GDM1 (cell line): ENCODE measurements around the gene DLX1.
"Not testable (repeated sequence)": the region's sequence is repeated elsewhere in the genome, so short reads cannot be mapped to it uniquely, and the experiment has no call there.

Experiments
- DNase-seq: peaks from one replicate; lab custom pipeline; 2025; lab: John Stamatoyannopoulos, UW

Gene DLX1

DNA sequence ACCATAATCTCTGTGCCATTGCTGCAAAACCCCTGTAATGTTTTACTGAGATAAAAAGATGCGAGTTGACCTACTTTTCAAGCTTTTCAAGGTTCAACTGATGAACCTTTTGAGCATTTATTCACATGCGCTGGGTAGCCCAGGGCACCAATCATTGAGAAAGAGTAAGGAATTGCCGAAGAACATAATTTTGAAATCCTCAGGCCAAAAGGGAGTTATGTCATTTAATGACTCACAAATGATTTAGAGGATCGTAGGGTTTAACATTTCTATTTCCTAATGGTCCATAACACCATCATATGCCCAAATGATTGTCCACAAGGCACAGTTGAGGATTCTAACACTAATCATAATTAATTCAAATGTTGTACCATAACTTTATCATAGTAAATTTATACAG, 20.2 kb upstream of the DLX1 start:
- DNase-seq: no peak

DNA sequence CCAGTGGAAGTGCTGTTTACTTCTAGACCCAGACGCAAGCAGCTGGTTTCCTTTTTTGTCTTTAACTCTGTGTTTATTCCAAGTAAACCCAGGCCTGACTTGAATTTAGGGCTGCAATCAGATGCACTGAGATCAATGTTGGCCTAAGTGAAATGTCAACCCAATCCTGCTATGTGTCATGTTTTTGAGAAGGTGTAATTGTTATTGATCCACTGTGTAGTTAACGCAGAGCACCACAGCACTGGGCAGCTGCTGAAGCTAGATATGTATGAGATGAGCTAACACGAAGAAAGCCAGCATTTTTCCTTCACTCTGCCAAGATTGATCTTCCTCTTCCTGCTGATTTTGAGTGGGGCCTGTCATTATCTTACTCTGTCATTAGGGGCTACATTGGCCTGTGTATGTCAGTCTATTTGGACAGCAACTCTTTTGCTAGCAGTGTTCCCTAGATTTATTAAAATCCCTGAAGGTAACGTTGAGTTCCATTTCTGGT, 18.9 kb upstream of the DLX1 start:
- DNase-seq: no peak

DNA sequence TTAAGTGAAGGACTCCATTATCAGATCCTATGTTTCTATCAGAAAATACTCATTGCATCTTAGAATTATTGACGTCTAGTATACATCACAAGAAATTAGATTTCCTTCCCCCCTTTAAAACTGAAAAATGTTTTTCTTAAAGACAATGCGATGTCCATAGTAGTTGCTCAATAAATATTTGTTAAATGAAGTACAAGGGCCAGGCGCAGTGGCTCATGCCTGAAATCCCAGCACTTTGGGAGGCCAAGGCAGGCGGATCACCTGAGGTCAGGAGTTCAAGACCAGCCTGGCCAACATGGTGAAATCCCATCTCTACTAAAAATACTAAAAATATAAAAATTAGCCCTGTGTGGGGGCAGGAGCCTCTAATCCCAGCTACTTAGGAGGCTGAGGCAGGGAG, 17.4 kb upstream of the DLX1 start:
- not testable (repeated sequence) for DNase-seq

DNA sequence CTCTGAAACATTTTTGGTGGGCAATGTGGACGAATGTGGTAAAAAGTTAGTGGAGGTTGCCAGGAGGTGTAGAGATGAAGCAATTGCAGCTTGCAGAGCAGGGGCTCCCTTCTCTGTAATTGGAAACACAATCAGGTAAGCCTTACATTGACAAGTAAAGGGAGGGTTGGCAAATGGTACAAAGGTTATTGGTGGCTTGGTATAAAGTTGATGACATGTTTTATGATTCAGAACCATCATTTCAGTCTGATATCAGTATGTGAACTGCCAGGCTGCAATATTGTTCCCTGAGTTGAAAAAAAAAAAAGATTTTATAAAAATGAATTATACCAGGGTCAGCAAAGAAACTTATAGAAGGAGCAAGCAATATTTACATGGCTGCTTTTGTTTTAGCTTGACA, 14.4 kb upstream of the DLX1 start:
- DNase-seq: no peak

DNA sequence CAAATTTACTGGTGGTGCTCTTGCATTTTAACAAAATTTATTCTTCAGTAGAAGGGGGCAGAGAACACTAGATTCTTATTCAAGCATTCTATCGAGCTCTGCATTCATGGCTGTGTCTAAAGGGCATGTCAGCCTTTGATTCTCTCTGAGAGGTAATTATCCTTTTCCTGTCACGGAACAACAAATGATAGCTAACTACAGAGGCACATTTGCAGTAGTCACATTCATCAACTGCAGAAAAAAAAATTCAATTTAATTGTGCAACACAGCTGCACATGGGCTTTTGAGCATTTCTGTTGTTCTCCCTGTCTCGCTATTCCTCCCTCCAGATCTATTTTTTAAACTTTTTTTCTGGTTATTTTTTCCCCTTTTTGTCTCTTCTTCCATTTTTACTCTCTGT, 13.0 kb upstream of the DLX1 start:
- no peak for DNase-seq

DNA sequence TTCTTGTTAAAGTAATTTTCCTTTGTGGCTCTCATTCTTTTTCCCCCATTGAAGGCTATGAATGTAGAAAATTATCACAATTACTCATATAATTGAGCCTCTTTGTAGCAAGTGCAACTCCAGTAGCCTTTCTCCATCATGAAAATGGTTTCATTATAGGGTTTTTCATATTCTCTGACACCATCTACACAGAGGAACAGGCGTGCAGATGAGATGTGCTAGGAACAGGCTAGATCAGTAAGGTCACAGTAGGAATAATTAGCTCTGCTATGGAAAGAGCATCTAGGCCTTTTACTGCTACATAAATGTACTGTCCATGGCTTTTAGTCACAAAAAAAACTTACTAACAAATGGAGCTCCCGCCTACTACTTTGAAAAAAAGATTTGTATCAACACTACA, 12.6 kb upstream of the DLX1 start:
- DNase-seq: no peak

DNA sequence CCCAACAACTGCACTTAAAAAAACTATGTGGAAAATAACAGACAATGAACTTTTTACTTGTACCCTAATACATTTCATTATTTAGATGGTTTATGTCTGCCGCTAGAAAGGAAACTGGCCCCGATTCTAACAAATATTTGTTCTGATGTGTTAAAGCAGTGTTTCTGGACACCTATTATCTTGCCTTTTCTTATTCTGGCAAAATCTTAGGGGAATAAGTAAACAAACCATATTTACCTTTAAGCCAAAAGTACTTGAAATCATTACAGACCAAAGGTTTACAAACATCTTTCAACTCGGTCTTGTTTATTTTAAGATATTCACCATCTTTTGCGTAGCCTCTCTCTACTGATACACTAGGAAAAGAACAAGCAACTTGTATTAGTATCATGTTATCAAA, 11.8 kb upstream of the DLX1 start:
- DNase-seq: no peak

DNA sequence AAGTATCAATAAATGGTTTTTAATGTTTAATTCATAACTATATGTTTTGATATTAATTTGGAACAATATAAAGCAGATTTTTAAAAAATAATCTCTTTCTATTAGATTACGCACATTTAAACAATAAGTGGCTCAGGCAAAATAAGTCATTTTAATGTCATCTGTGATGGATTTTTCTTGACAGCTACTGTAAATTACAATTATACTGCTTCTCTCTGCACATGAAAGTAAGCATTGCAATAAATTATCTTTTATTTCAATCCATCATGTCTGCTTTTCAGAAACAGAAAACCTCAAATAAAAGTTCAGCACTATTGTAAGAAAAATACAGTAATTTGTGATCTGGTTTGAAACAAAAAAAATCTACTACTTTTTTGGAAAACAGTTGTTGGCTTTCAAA, 11.1 kb upstream of the DLX1 start:
- DNase-seq: no peak

DNA sequence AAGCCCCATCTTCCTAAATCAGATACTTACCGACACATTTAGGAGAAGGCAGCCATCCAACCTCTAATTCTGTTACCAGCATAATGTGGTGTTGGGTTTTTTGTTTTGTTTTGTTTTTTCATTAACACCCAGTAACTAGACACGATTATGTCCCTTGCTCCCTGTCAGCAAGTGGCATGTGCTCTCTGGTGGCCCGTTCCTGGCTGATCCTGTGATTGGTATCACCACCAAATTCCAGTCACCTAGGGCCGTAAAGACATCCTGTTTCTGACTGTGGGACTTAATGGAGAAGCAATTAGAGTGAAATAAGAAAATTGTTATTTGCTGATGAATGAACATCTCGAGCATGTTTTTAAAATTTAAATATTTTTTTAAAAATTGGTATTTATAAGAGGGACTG, 5.9 kb upstream of the DLX1 start:
- DNase-seq: no peak

DNA sequence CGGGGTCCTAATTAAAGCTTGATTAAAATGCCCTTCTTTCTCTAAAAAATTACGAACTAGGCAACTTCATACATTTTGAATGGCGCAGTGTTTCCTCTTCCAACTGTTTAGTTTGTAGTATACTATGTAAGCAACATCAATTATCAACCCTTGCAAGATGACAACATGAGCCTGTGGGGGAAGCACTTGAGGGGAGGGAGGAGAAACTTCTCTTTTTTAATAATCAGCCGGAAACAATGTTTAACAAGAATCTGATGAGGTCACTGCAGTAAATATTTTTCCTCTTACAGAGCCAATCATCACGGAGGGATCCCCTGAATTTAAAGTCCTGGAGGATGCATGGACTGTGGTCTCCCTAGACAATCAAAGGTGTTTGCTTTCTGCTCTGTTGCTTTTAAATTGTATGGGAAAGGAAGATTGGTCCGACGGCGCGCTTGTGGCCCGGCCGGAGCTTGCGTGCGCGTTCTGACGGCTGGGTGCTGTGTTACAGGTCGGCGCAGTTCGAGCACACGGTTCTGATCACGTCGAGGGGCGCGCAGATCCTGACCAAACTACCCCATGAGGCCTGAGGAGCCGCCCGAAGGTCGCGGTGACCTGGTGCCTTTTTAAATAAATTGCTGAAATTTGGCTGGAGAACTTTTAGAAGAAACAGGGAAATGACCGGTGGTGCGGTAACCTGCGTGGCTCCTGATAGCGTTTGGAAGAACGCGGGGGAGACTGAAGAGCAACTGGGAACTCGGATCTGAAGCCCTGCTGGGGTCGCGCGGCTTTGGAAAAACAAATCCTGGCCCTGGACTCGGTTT, 5.3 kb upstream of the DLX1 start:
- no peak for DNase-seq

DNA sequence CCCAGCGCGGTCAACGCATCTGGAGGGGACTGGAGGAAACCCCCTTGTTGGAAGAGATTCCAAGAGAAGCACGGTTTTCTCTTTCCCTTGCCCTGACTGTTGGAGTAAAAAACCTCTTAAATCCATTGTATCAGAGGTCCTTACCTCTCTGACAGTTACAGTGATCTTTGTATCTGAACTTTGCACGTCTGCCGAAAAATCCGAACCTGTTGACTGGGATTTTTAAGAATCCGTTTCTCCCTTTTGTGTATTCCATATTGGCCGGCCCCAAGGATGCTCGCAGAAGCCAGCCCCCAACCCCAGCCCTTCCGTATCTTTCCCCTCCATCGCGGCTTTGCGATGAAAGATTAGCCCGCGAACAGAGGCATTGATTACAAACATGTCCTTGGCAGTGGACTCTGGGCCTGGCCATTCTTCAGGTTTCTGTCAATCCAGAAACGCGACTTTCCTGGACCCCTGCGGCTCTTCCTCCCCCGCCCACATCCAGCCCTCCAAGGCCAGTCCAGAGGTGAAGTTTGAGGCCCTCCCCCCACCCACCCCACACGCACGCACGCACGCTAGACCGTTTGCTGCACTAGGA, 4.6 kb upstream of the DLX1 start:
- DNase-seq: no peak

DNA sequence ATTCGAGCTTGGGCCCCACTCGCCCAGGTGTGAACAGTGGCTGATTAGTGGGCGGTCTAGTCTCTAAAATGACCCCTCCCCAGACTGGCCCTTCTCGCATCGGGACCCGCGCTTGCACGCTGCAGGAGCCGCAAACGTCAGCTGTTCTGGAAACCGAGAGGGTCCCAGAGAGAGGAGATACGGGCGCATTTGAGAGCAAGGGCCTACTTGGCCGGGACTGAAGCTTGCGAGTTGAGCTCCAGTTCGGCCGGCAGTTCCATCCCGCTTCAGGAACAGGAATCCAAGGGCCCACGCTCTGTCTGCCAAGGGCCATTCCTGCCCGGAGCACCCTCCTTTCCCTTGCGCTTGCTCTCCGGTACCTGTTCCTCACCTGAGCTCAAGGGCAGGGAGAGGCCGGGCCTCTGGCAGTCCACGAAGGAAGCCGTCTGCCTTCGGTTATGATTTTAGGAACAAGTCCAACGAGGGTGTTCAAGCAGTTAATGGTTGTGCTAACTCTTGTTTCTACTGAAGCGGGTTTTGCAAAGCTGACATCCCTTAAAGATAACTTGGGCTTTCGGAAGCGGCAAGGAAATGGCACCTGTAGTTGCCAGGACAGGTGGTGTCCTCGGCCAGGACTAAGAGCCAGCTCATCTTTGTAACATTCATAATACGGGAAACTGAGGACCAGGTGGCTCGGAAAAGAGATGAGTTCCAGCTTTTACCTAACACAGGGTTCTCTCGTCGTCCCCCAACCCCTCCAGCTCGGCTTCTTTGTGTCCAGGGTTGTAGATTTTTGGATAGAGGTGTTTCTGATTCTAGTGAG, 3.9 kb upstream of the DLX1 start:
- no peak for DNase-seq

DNA sequence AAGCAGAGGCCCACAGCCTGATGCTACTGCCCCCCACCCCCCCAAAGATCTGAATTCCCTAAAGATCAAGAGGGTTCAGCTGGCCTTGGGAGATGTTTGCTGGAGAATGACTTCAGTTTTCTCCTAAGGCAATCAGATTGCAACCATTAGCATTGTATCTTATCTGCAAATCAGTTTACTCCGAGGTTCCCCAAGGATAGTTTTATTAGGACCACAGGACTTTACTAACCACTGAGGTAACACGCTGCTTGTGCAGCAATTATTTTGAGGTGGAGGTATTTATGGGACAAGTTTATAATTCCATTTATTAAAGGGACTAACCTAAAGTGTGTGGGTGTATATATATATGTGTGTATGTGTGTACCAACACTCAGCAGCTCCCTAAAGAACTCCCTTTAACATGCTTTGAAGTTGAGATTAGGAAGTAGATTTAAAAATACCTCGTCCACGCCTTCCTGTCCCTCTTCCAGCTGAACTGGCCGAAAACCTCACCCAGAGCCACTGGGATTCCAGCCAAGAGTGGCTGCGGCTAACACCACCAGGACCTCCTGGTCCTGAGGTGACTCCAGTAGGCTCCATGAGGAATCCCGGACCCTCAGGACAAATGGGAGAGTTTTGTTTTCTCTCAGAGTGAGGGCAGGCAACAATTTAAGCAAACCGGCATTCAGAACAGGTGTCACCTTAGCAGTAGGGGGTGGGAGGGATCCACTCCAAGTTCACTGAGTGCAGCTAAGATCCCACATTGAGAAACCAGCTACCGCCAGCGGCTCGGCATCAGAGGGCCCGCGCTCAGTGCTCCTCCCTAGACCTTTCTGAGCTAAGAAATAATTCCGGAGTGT, 3.0 kb upstream of the DLX1 start:
- no peak for DNase-seq

DNA sequence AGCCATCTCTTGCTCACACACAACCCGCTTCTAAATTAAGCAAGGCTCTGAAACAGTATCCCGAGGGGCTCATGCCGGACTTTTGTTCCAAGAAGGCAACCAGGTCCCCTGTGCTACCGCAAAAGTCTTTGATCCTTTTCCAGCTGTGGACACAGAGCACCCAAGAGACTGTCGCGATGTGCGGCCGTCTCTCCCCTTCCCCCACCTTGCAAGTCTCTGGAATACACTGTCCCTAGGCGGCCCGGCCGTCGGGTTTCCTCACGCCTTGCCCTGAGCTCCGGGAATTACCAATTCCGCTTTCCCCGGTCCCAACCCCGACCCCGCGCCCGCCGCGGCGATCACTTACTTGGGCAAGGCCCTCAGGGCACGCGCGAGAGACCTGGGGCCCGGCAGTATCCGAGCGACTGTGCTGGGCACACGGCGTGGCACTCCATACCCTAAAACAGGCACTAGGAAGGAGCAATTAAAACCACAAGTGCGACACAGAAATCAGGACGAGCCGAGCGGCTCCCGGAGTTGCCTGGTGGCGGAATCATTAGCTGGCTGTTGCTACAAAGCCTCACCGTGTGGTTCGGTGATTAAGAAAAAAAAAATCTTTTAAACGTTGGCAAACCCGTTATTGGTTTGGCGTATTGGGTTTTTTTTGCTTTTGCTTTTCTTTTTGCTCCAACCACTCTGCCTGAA, 2.2 kb upstream of the DLX1 start:
- DNase-seq: no peak

DNA sequence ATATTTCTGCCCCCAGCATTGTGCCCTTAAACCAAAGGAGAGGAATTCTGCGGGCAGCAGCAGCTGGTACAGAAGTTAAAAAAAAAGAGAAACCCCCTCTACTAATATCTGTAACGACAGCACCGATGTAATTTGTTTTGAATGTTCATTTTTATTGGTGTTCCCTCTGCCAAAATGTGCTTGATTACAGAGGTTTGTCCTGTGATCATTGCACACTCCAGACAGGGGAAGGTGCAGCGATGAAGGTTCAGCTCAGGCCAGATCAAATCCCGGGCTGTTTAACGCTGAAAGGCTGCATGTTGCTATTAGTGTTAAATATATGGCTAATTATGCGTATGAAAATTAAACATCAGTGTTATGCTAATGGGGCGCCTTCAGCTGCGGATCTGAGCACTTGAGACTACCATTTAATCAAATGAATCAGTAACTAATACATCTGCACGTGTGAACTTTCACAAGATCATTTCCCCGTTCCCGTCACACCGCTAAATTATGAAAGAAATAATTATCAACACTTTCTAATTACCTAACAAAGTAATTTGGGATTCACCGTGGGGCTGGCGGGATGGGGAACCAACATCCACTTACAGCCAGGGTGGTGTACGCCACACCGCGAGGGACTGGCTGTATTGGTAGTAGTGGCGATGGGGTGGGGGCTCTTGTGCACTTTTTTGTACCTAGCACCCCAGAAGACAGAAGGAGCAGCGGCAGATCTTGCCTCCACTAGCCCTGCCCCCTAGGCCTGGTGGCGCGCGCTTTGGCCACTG, 1.5 kb upstream of the DLX1 start:
- DNase-seq: no peak

DNA sequence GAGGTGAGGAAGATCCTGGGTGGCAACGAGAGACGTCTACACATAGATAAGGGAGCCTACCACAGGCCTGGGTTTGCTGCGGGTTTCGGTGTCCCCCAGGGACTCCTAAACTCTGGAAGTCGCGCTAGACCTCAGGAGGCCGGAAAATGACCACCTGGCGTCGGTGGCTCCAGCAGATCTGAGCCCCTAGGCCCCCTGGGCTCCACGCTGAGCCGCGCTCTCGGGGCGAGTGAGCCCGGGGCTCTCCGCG, 987 bp upstream of the DLX1 start:
- no peak for DNase-seq

DNA sequence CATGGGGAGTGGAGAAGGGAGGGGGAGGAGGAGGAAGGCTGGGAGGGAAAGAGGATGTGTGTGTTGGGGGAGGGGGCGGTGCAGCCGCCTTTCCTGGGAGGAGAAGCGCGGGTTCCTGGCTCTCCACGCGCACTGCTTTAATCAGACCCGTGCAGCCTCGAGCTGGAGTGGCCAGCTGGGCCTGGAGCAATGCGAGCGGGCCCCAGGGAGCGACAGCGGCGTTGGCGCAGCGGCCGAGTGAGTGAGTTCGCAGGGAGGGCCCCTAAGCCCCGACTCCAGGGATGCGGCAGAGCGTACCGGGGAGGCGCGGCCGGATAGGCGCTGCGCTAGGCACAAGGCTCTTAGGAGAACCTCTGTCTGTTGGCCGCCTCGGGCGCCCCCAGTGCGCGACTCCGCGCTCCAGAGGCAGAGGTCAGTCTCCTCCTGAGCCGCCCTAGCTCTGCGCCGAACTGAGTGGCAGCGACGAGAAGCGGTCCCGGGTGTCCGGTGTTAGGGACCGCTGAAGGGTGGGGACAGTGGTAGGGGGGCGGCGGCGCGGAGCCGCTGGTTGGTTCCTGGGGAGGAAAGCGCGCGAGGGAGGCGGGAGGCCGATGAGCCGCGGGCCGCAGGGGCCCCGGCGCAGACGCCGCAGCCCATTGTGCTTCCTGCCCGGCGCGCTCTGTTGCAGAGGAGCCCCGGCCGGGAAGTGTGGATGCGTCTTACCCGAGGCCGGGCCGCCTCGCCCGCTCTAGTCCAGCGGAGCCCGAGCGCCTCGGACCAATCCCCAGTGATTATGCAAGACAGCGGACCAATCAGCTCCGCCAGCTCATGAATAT, 455 bp upstream of the DLX1 start:
- peak; percentile 90 for DNase-seq

DNA sequence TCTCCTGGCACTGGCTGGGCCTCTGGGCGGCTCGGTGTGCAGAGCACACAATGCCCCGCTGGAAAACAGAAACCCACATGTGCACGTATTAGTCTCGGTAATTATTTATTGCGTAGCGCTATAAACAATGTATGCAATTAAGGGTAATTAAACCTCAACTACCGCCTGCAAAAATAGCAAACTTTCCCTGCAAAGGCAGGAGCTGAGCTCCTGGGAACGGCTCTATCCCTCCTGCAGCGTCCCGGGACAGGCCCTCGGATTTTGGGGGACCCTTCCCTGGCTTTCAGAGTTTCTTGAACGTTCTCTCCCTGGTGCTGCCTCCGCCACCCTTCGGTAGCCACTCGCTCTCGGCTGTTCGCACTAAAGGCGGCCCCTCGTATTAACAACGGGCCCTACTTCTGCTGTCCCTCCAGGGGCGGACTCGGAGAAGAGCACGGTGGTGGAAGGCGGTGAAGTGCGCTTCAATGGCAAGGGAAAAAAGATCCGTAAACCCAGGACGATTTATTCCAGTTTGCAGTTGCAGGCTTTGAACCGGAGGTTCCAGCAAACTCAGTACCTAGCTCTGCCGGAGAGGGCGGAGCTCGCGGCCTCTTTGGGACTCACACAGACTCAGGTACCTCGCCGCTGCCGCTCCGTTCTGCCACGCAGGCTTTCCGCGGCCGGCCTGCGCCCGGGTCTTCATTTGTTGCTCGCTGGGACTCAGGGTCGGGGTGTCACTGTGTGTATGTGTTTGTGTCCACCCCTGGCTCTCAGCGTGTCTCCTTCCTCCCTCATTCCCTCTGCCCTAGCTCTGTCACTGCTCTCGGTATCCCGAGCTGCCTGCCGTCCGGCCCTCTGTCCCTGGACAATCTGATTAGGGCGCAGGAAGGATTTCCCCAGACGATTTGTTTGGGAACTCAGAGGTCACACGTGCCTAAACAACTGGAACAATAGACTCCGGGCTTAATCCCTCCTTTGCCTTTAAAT, 1.2 kb downstream of the DLX1 start:
- DNase-seq: no peak

DNA sequence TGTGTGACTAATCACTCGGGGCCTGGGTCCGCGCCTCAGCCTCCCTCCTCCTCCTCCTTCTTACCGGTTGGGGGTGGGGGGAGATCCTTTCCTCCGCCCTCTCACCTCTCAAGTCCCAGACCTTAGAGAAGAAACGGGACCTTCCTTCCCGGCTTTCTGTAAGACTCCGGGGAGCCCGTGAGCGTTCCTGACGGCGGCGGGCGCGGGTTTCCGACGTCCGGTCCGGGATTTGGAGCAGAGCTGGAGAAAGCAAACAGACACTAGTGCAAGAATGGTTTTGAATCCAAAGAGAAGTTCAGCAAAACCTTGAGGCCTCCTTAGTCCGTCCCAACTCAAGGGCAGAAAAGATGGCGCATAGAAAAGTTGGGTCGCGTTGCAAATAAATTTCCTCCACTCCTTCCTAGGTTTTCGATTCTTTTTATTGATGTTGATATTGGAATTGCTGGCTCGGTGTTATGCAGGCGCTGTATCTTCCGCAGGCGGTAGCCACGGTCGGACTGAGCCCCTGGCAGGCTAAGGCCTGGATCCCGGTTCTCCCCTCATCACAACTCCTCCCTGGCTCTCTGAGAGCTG, 2.0 kb downstream of the DLX1 start:
- DNase-seq: no peak
